Activated CD8-positive, alpha-beta T cell treated with anti-CD3 and anti-CD28 coated beads for 36 hours (primary cell): Measurements from ENCODE around the gene ZNF730. TPM values are rescaled to one million over a fixed set of nuclear protein-coding genes. Genes with fewer than 3 reads are reported as not detected.

Source experiments
- ATAC-seq: fragments of 200-7000 bp; cut with Tn5 transposase; one replicate; pipeline ENCODE4 v1.10.0; 2021; ENCODE audit warnings: mild to moderate bottlenecking, moderate library complexity
- CTCF ChIA-PET: fragments of 350-600 bp; sonication (Branson Sonifier 250); formaldehyde crosslinking; loops from one replicate; lab custom pipeline; 2021; ENCODE audit warnings: antibody characterized with exemption; lab: Charles Lee
- POLR2A ChIA-PET: fragments of 350-600 bp; sonication (Branson Sonifier 250); formaldehyde crosslinking; loops from one replicate; lab custom pipeline; 2021; ENCODE audit warnings: antibody characterized with exemption; lab: Charles Lee
- DNase-seq: peaks from one replicate; pipeline ENCODE4 v3.0.0-alpha.2; 2020
- H3K27ac Mint-ChIP-seq: one replicate; pipeline ENCODE4 v1.8.0; 2021; ENCODE audit warnings: mild to moderate bottlenecking, mixed read lengths
- H3K27me3 Mint-ChIP-seq: one replicate; pipeline ENCODE4 v1.8.0; 2021; ENCODE audit warnings: mixed read lengths
- H3K36me3 Mint-ChIP-seq: one replicate; pipeline ENCODE4 v1.8.0; 2021; ENCODE audit warnings: low read depth, mixed read lengths
- H3K4me1 Mint-ChIP-seq: one replicate; pipeline ENCODE4 v1.8.0; 2021; ENCODE audit warnings: low read depth, mixed read lengths
- H3K4me3 Mint-ChIP-seq: one replicate; pipeline ENCODE4 v1.8.0; 2021; ENCODE audit warnings: mild to moderate bottlenecking, moderate library complexity, mixed read lengths
- H3K9me3 Mint-ChIP-seq: one replicate; pipeline ENCODE4 v1.8.0; 2021; ENCODE audit warnings: mixed read lengths
- intact Hi-C: fragments of 100-400 bp; cut with micrococcal nuclease; formaldehyde crosslinking; loops from one replicate; pipeline ENCODE4 v1.10.0; 2022
- total RNA-seq, 2 experiments: library from RNA; stranded (reverse); gene quantifications; one replicate each; pipeline ENCODE4 v1.2.3, GENCODE V29; 2021
- TF ChIP-seq, protein P1 (sequence below): fragments of 200-600 bp; IDR thresholded peaks from one replicate; pipeline ENCODE4 v1.8.0; 2022; ENCODE audit warnings: antibody characterized with exemption, mild to moderate bottlenecking

The ZNF730 gene
- total RNA-seq, 2 experiments from 2014 or later: 2.6 to 3.3 TPM

DNA sequence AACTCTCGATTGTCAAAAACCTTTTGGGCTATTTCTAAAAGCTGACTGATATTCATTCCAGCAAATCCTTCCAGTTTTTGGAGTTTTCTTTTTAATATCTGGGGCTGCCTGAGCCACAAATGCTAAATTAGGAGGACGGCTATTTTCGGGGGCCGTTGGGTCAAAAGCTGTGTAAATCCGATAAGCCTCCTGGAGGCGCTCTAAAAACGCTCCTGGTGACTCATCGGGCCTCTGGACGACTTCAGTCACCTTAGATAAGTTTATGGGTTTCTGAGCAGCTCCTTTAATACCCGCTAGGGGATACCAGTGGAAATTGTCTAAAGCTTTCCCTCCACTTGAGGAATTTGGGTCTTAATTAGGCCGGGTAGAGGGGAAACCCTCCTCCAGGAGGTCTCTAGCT is 66.4 kb downstream of the ZNF730 start:
- Mint-ChIP-seq H3K36me3 (no peaks in the 10 kb centered on the region), H3K27me3 (no peaks in the 10 kb centered on the region), H3K4me1 (no peaks in the 10 kb centered on the region), H3K4me3 (no peak overlapping the region), H3K9me3 (peaks cover 4% of the 10 kb centered on the region), H3K27ac (no peak overlapping the region)
- DNase-seq (no peak), ATAC-seq (no peak)
- TF ChIP-seq, protein P1, sequence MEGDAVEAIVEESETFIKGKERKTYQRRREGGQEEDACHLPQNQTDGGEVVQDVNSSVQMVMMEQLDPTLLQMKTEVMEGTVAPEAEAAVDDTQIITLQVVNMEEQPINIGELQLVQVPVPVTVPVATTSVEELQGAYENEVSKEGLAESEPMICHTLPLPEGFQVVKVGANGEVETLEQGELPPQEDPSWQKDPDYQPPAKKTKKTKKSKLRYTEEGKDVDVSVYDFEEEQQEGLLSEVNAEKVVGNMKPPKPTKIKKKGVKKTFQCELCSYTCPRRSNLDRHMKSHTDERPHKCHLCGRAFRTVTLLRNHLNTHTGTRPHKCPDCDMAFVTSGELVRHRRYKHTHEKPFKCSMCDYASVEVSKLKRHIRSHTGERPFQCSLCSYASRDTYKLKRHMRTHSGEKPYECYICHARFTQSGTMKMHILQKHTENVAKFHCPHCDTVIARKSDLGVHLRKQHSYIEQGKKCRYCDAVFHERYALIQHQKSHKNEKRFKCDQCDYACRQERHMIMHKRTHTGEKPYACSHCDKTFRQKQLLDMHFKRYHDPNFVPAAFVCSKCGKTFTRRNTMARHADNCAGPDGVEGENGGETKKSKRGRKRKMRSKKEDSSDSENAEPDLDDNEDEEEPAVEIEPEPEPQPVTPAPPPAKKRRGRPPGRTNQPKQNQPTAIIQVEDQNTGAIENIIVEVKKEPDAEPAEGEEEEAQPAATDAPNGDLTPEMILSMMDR: no peak
- ChIA-PET CTCF (no interaction called here), POLR2A (interaction anchor here (0.5 kb wide), 1 partner anchor 90 kb away, joined by 3 read pairs; no protein-coding TSS in a partner anchor)
- intact Hi-C loops: no loop called here

DNA sequence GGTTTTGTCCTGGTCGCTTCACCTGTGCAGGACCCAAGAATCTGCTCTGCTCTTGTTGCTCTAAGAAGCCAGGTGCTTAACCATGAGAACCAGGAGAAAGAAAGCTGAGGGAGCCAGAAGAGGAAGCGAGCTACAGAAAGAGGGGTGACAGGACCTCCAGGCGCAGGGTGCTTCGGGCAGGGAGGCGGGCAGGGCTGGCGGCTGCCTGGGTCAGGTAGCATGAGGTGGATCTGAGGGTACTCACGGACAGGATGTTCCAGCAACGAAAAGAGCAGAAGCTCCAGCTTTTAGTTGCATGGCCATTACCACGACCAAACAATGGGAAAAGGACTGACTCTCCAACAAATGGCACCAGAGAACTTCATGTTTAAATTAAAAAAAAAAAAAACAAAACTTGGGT is 73.5 kb downstream of the ZNF730 start:
- intact Hi-C loops: no loop called here
- no peak for ATAC-seq

More for the DNA sequence above, 73.5 kb downstream of the ZNF730 start:
- peaks cover 8% of the 10 kb centered on the region for H3K9me3 Mint-ChIP-seq
- no peak overlapping the region for H3K27ac Mint-ChIP-seq
- DNase-seq: no peak
- CTCF ChIA-PET: no interaction called here
- POLR2A ChIA-PET: no interaction called here
- TF ChIP-seq, protein P1: no peak
- no peak overlapping the region for H3K4me3 Mint-ChIP-seq
- no peaks in the 10 kb centered on the region for H3K36me3 Mint-ChIP-seq
- H3K27me3 Mint-ChIP-seq: no peaks in the 10 kb centered on the region
- H3K4me1 Mint-ChIP-seq: no peaks in the 10 kb centered on the region

Other genes with a start within 250 kb of the ZNF730 start
- gene ZNF728, start 113.8 kb upstream of the ZNF730 start, total RNA-seq: not detected
- gene ZNF724, start 133.4 kb downstream of the ZNF730 start, total RNA-seq: 10 to 100 TPM; 15.6 to 15.7 TPM